H7 (cell line): ENCODE measurements around the gene PDYN. TPM values are rescaled to one million over a fixed set of nuclear protein-coding genes. Genes with fewer than 3 reads are reported as not detected.

ENCODE experiments used
- DNase-seq: peaks from one replicate; pipeline ENCODE4 v3.0.0; 2012
- H3K27me3 ChIP-seq: 2 replicates; pipeline ENCODE4 v1.6.0; 2011; ENCODE audit warnings: mild to moderate bottlenecking, low read length; ENCODE audit not compliant: control insufficient read depth, insufficient read depth
- H3K36me3 ChIP-seq: replicated peaks from 2 replicates; pipeline ENCODE4 v1.5.1; 2011; ENCODE audit warnings: low read length; ENCODE audit not compliant: control insufficient read depth, insufficient read depth
- H3K4me3 ChIP-seq: 2 replicates; pipeline ENCODE4 v1.5.1; 2011; ENCODE audit warnings: low read depth, mild to moderate bottlenecking, control low read depth, low read length, moderate library complexity; ENCODE audit not compliant: insufficient read depth
- total RNA-seq: library from RNA; depleted of rRNA; stranded (reverse); fragments of >200 nt; shearing (Covaris generic); gene quantifications from 2 replicates; pipeline ENCODE4 v1.2.3, GENCODE V29; 2014

Gene PDYN
- total RNA-seq, 1 experiment from 2014 or later = 0.52 TPM

DNA sequence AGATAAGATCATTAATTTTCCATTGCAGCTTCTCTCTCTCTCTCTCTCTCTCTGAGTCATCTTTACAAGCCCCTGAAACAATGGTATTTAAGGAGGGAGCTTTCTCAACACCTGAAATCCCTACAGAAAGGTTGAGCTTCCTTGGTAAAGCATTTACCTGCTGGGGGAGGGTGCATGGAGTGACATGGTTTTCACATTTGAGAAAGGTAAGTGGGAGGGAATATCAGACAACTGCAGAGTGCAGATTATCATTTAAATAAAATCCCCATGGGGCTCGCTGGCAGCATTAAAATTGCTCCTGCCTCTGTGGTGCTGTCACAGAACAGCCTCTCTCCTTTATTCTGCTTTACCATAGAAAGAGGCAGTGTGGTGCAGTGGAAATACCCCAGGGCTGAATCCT lies 10.3 kb upstream of the PDYN start:
- Histone ChIP-seq H3K27me3 (peaks cover 3% of the 10 kb centered on the region), H3K36me3 (no peaks in the 10 kb centered on the region), H3K4me3 (no peak overlapping the region)
- no peak for DNase-seq

DNA sequence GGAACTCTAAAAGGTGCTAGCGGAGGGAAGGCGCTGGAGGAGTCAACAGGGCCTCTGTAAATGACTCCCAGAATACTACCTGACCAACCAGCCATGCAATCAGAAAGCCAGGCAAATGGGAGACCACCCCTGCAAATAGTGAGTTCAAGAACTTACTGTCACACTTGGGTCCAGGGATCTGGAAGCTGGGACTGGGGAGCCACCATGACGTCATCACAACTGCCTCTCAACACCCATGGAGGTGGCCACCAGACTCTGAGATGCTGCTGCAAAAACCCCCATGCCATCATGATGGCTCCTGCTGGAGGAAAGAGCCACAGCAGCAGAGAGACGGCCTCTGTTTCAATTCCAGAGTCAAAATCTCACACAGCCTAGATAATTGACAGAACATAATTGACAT lies 8.5 kb upstream of the PDYN start:
- H3K4me3 ChIP-seq = no peak overlapping the region
- no peaks in the 10 kb centered on the region for H3K36me3 ChIP-seq
- peaks cover 5% of the 10 kb centered on the region for H3K27me3 ChIP-seq
- DNase-seq = no peak

GRCh38 chr20:2001119-2001518 lies 7.3 kb upstream of the PDYN start:
- DNase-seq = no peak
- H3K36me3 ChIP-seq = no peaks in the 10 kb centered on the region
- no peak overlapping the region for H3K4me3 ChIP-seq
- H3K27me3 ChIP-seq = peaks cover 2% of the 10 kb centered on the region

DNA sequence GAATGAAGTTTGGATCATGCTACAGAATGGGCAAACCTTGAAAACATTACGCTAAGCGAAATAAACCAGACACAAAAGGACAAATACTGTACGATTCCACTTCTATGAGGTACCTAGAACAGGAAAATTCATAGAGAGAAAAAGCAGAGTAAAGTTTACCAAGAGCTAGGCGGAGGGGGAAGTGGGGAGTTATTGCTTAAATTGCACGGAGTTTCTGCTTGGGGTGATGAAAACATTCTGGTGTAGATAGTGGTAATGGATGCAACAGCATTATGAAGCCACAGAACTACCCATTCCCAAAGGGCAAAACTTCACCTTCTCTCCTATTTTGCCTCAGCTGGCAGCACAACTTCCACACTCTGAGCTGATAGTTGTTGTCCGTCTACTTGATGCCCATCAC lies 6.4 kb upstream of the PDYN start:
- DNase-seq = no peak
- H3K27me3 ChIP-seq = peaks cover 2% of the 10 kb centered on the region
- H3K4me3 ChIP-seq = no peak overlapping the region
- no peaks in the 10 kb centered on the region for H3K36me3 ChIP-seq

GRCh38 chr20:1998715-1999114 lies 4.9 kb upstream of the PDYN start:
- peaks cover 2% of the 10 kb centered on the region for H3K27me3 ChIP-seq
- H3K36me3 ChIP-seq = no peaks in the 10 kb centered on the region
- DNase-seq = no peak
- no peak overlapping the region for H3K4me3 ChIP-seq

GRCh38 chr20:1998193-1998520 lies 4.3 kb upstream of the PDYN start:
- peaks cover 2% of the 10 kb centered on the region for H3K27me3 ChIP-seq
- H3K36me3 ChIP-seq = no peaks in the 10 kb centered on the region
- no peak for DNase-seq
- H3K4me3 ChIP-seq = no peak overlapping the region

DNA sequence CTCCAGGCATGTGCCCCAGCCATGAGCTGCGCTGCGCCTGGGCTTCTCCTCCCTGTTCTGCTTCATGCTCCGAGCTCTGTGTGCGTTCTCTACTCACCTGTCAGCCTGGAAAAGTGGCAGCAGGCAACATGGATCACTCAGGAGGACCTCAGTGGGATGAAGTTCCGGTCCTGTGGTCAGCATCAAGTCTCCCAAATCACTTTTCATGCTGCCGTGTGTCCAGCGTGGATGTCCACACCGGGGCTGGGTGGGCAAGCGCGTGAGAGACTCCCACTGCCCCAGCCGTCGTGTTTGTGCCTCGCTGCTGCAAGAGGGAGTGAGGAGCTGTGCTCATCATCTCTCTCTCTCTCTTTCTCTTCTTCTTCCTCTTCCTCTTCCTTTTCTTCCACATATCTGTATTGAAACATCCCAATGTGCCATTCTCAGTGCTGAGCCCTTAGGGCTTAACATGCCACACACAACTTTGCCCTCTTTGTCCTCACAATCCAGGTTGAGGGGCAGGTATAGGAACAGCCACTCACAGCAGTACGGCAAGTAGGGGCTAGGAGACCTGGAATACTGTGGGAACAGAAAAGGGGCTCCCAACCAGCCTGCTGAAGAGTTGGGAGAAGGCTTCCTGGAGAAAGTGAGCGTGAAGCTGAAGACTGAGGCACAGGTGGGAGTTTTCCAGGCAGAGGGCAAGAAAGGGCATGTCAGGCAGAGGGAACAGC lies 3.8 kb upstream of the PDYN start:
- no peaks in the 10 kb centered on the region for H3K36me3 ChIP-seq
- peaks cover 2% of the 10 kb centered on the region for H3K27me3 ChIP-seq
- no peak overlapping the region for H3K4me3 ChIP-seq
- no peak for DNase-seq

- Histone ChIP-seq H3K4me3 (no peak overlapping the region), H3K36me3 (no peaks in the 10 kb centered on the region), H3K27me3 (peaks cover 2% of the 10 kb centered on the region)
- DNase-seq = no peak
Observed at GRCh38 chr20:1995531-1996310, 1.9 kb upstream of the PDYN start.

DNA sequence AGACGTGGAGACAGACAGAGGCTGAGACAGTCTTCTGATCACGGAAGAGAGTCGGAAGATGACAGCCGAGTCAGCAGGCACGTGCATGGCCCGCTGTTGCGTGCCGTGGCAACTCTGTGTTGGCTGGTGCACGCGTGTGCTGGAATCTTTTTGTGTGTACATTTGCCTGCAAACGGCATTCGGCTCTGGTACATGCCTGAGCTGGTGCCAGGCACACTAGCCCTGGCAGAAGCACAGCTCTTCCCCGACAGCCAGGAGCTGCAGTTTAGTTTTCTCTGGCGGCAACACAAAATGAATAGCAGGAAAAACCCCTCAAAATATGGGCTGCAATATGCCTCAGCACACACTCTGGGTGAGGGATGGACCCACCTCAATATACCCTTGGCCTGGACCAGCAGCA lies 769 bp upstream of the PDYN start:
- no peaks in the 10 kb centered on the region for H3K36me3 ChIP-seq
- no peak for DNase-seq
- peaks cover 2% of the 10 kb centered on the region for H3K27me3 ChIP-seq
- no peak overlapping the region for H3K4me3 ChIP-seq

- Histone ChIP-seq H3K4me3 (no peak overlapping the region), H3K36me3 (no peaks in the 10 kb centered on the region), H3K27me3 (no peaks in the 10 kb centered on the region; the same call in 1 of the 2 replicates)
- DNase-seq = peak; percentile 56
Observed at GRCh38 chr20:1992359-1993110, 1.3 kb downstream of the PDYN start.

- Histone ChIP-seq H3K36me3 (no peaks in the 10 kb centered on the region), H3K27me3 (no peaks in the 10 kb centered on the region; the same call in 1 of the 2 replicates), H3K4me3 (no peak overlapping the region)
- no peak for DNase-seq
Observed at GRCh38 chr20:1987826-1988225, 6.0 kb downstream of the PDYN start.

GRCh38 chr20:1983301-1983700 lies 10.6 kb downstream of the PDYN start:
- H3K36me3 ChIP-seq = no peaks in the 10 kb centered on the region
- DNase-seq = no peak
- no peaks in the 10 kb centered on the region; the same call in 1 of the 2 replicates for H3K27me3 ChIP-seq
- no peak overlapping the region for H3K4me3 ChIP-seq

DNA sequence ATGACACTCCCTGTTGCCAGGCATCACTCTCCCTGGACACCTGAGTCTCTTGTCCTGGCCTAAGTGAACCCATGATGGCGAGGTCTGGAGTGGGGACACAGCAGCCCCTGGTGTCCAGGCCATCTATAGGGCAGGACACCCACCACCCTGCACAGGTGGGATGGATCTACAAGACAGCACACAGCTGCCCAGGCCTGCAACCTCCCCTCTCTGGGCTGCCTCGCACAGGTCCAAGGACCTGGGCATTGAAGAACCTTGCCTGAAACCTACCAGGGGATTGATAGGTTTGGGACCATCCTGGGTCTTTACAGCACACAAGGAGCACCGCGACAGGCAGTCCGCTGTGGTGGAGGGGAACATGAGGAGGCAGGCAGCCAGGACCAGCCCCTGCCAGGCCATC lies 11.2 kb downstream of the PDYN start:
- Histone ChIP-seq H3K4me3 (no peak overlapping the region), H3K27me3 (no peaks in the 10 kb centered on the region; the same call in 1 of the 2 replicates)
- no peak for DNase-seq

GRCh38 chr20:1979106-1979778 lies 14.6 kb downstream of the PDYN start:
- no peak for DNase-seq
- H3K4me3 ChIP-seq = no peak overlapping the region
- H3K36me3 ChIP-seq = no peaks in the 10 kb centered on the region
- no peaks in the 10 kb centered on the region; the same call in 1 of the 2 replicates for H3K27me3 ChIP-seq

More for the DNA sequence above, 11.2 kb downstream of the PDYN start:
- no peaks in the 10 kb centered on the region for H3K36me3 ChIP-seq
